ENCODE data around the gene BMP2K. TPM values are rescaled to one million over a fixed set of nuclear protein-coding genes. Genes with fewer than 3 reads are reported as not detected.

Gene BMP2K
- total RNA-seq, 1 donor from 2014 or later = 23.5 TPM

GRCh38 chr4:78753091-78753490 is 23.1 kb upstream of the BMP2K start:
- no peak for DNase-seq (ENCODE audit: low spot score)
- Mint-ChIP-seq H3K27me3 (ENCODE audit: insufficient read depth) (no peaks in the 10 kb centered on the region), H3K4me3 (no peak overlapping the region), H3K4me1 (ENCODE audit: low read depth) (peaks cover 4% of the 10 kb centered on the region), H3K27ac (no peak overlapping the region), H3K9me3 (no peaks in the 10 kb centered on the region), H3K36me3 (ENCODE audit: low read depth) (no peaks in the 10 kb centered on the region)
- intact Hi-C loops (cut with micrococcal nuclease) = no loop called here

- intact Hi-C loops (cut with micrococcal nuclease) = no loop called here
- no peak overlapping the region for H3K27ac Mint-ChIP-seq
- no peaks in the 10 kb centered on the region for H3K4me1 Mint-ChIP-seq (ENCODE audit: low read depth)
- H3K4me3 Mint-ChIP-seq = no peak overlapping the region
- no peaks in the 10 kb centered on the region for H3K9me3 Mint-ChIP-seq
- no peaks in the 10 kb centered on the region for H3K36me3 Mint-ChIP-seq (ENCODE audit: low read depth)
- DNase-seq (ENCODE audit: low spot score) = no peak
- H3K27me3 Mint-ChIP-seq (ENCODE audit: insufficient read depth) = no peaks in the 10 kb centered on the region
Measured at GRCh38 chr4:78754872-78755271, 21.3 kb upstream of the BMP2K start.

GRCh38 chr4:78756137-78756536 is 20.0 kb upstream of the BMP2K start:
- intact Hi-C loops (cut with micrococcal nuclease) = no loop called here
- Mint-ChIP-seq H3K9me3 (no peaks in the 10 kb centered on the region), H3K4me3 (no peak overlapping the region), H3K36me3 (ENCODE audit: low read depth) (no peaks in the 10 kb centered on the region), H3K27ac (no peak overlapping the region), H3K27me3 (ENCODE audit: insufficient read depth) (no peaks in the 10 kb centered on the region), H3K4me1 (ENCODE audit: low read depth) (no peaks in the 10 kb centered on the region)
- no peak for DNase-seq (ENCODE audit: low spot score)

- DNase-seq (ENCODE audit: low spot score) = no peak
- intact Hi-C loops (cut with micrococcal nuclease) = no loop called here
- H3K27me3 Mint-ChIP-seq (ENCODE audit: insufficient read depth) = no peaks in the 10 kb centered on the region
- no peaks in the 10 kb centered on the region for H3K4me1 Mint-ChIP-seq (ENCODE audit: low read depth)
- no peaks in the 10 kb centered on the region for H3K9me3 Mint-ChIP-seq
- H3K27ac Mint-ChIP-seq = no peak overlapping the region
- no peaks in the 10 kb centered on the region for H3K36me3 Mint-ChIP-seq (ENCODE audit: low read depth)
- H3K4me3 Mint-ChIP-seq = no peak overlapping the region
Measured at GRCh38 chr4:78756776-78757175, 19.4 kb upstream of the BMP2K start.

- no peak overlapping the region for H3K27ac Mint-ChIP-seq
- peaks cover 2% of the 10 kb centered on the region for H3K27me3 Mint-ChIP-seq (ENCODE audit: insufficient read depth)
- no peaks in the 10 kb centered on the region for H3K9me3 Mint-ChIP-seq
- no peaks in the 10 kb centered on the region for H3K36me3 Mint-ChIP-seq (ENCODE audit: low read depth)
- H3K4me1 Mint-ChIP-seq (ENCODE audit: low read depth) = no peaks in the 10 kb centered on the region
- DNase-seq (ENCODE audit: low spot score) = no peak
- no peak overlapping the region for H3K4me3 Mint-ChIP-seq
- intact Hi-C loops (cut with micrococcal nuclease) = no loop called here
Measured at GRCh38 chr4:78757574-78757973, 18.6 kb upstream of the BMP2K start.

- Mint-ChIP-seq H3K27me3 (ENCODE audit: insufficient read depth) (peaks cover 2% of the 10 kb centered on the region), H3K36me3 (ENCODE audit: low read depth) (no peaks in the 10 kb centered on the region), H3K9me3 (no peaks in the 10 kb centered on the region), H3K4me1 (ENCODE audit: low read depth) (no peaks in the 10 kb centered on the region), H3K4me3 (no peak overlapping the region), H3K27ac (no peak overlapping the region)
- intact Hi-C loops (cut with micrococcal nuclease) = no loop called here
- DNase-seq (ENCODE audit: low spot score) = no peak
Measured at GRCh38 chr4:78758085-78758484, 18.1 kb upstream of the BMP2K start.

- no peaks in the 10 kb centered on the region for H3K36me3 Mint-ChIP-seq (ENCODE audit: low read depth)
- H3K27me3 Mint-ChIP-seq (ENCODE audit: insufficient read depth) = peaks cover 2% of the 10 kb centered on the region
- peaks cover 4% of the 10 kb centered on the region for H3K4me1 Mint-ChIP-seq (ENCODE audit: low read depth)
- H3K4me3 Mint-ChIP-seq = no peak overlapping the region
- no peak for DNase-seq (ENCODE audit: low spot score)
- intact Hi-C loops (cut with micrococcal nuclease) = no loop called here
- H3K9me3 Mint-ChIP-seq = no peaks in the 10 kb centered on the region
- H3K27ac Mint-ChIP-seq = no peak overlapping the region
Measured at GRCh38 chr4:78762529-78762928, 13.6 kb upstream of the BMP2K start.

- intact Hi-C loops (cut with micrococcal nuclease) = no loop called here
- Mint-ChIP-seq H3K36me3 (ENCODE audit: low read depth) (no peaks in the 10 kb centered on the region), H3K4me3 (no peak overlapping the region), H3K27ac (no peak overlapping the region), H3K9me3 (no peaks in the 10 kb centered on the region), H3K4me1 (ENCODE audit: low read depth) (peaks cover 9% of the 10 kb centered on the region), H3K27me3 (ENCODE audit: insufficient read depth) (peaks cover 2% of the 10 kb centered on the region)
- DNase-seq (ENCODE audit: low spot score) = no peak
Measured at GRCh38 chr4:78763251-78763650, 12.9 kb upstream of the BMP2K start.

- DNase-seq (ENCODE audit: low spot score) = no peak
- peaks cover 9% of the 10 kb centered on the region for H3K4me1 Mint-ChIP-seq (ENCODE audit: low read depth)
- peaks cover 2% of the 10 kb centered on the region for H3K27me3 Mint-ChIP-seq (ENCODE audit: insufficient read depth)
- H3K36me3 Mint-ChIP-seq (ENCODE audit: low read depth) = no peaks in the 10 kb centered on the region
- H3K27ac Mint-ChIP-seq = no peak overlapping the region
- H3K4me3 Mint-ChIP-seq = no peak overlapping the region
- no peaks in the 10 kb centered on the region for H3K9me3 Mint-ChIP-seq
- intact Hi-C loops (cut with micrococcal nuclease) = no loop called here
Measured at GRCh38 chr4:78763763-78764387, 12.3 kb upstream of the BMP2K start.

- H3K27me3 Mint-ChIP-seq (ENCODE audit: insufficient read depth) = peaks cover 2% of the 10 kb centered on the region
- H3K4me1 Mint-ChIP-seq (ENCODE audit: low read depth) = peaks cover 16% of the 10 kb centered on the region
- no peak overlapping the region for H3K4me3 Mint-ChIP-seq
- DNase-seq (ENCODE audit: low spot score) = no peak
- intact Hi-C loops (cut with micrococcal nuclease) = no loop called here
- no peak overlapping the region for H3K27ac Mint-ChIP-seq
- no peaks in the 10 kb centered on the region for H3K36me3 Mint-ChIP-seq (ENCODE audit: low read depth)
- no peaks in the 10 kb centered on the region for H3K9me3 Mint-ChIP-seq
Measured at GRCh38 chr4:78764498-78764961, 11.6 kb upstream of the BMP2K start.

GRCh38 chr4:78765432-78766006 is 10.6 kb upstream of the BMP2K start:
- H3K4me3 Mint-ChIP-seq = no peak overlapping the region
- peaks cover 20% of the 10 kb centered on the region for H3K4me1 Mint-ChIP-seq (ENCODE audit: low read depth)

GRCh38 chr4:78766026-78766425 is 10.1 kb upstream of the BMP2K start:
- intact Hi-C loops (cut with micrococcal nuclease) = no loop called here
- no peak overlapping the region for H3K4me3 Mint-ChIP-seq
- H3K4me1 Mint-ChIP-seq (ENCODE audit: low read depth) = peaks cover 20% of the 10 kb centered on the region
- no peaks in the 10 kb centered on the region for H3K9me3 Mint-ChIP-seq
- H3K27ac Mint-ChIP-seq = no peak overlapping the region
- no peaks in the 10 kb centered on the region for H3K36me3 Mint-ChIP-seq (ENCODE audit: low read depth)
- peaks cover 2% of the 10 kb centered on the region for H3K27me3 Mint-ChIP-seq (ENCODE audit: insufficient read depth)
- DNase-seq (ENCODE audit: low spot score) = no peak

More at GRCh38 chr4:78765432-78766006, 10.6 kb upstream of the BMP2K start:
- DNase-seq (ENCODE audit: low spot score) = no peak
- Mint-ChIP-seq H3K27me3 (ENCODE audit: insufficient read depth) (peaks cover 2% of the 10 kb centered on the region), H3K27ac (no peak overlapping the region), H3K9me3 (no peaks in the 10 kb centered on the region), H3K36me3 (ENCODE audit: low read depth) (no peaks in the 10 kb centered on the region)
- intact Hi-C loops (cut with micrococcal nuclease) = no loop called here

- H3K27me3 Mint-ChIP-seq (ENCODE audit: insufficient read depth) = peaks cover 2% of the 10 kb centered on the region
- no peaks in the 10 kb centered on the region for H3K36me3 Mint-ChIP-seq (ENCODE audit: low read depth)
- H3K4me1 Mint-ChIP-seq (ENCODE audit: low read depth) = peaks cover 20% of the 10 kb centered on the region
- DNase-seq (ENCODE audit: low spot score) = no peak
- H3K4me3 Mint-ChIP-seq = no peak overlapping the region
- no peaks in the 10 kb centered on the region for H3K9me3 Mint-ChIP-seq
- intact Hi-C loops (cut with micrococcal nuclease) = no loop called here
- no peak overlapping the region for H3K27ac Mint-ChIP-seq
Measured at GRCh38 chr4:78766650-78767049, 9.5 kb upstream of the BMP2K start.

- H3K9me3 Mint-ChIP-seq = no peaks in the 10 kb centered on the region
- H3K27ac Mint-ChIP-seq = no peak overlapping the region
- intact Hi-C loops (cut with micrococcal nuclease) = no loop called here
- peaks cover 2% of the 10 kb centered on the region for H3K27me3 Mint-ChIP-seq (ENCODE audit: insufficient read depth)
- peaks cover 20% of the 10 kb centered on the region for H3K4me1 Mint-ChIP-seq (ENCODE audit: low read depth)
- DNase-seq (ENCODE audit: low spot score) = no peak
- H3K4me3 Mint-ChIP-seq = no peak overlapping the region
- H3K36me3 Mint-ChIP-seq (ENCODE audit: low read depth) = no peaks in the 10 kb centered on the region
Measured at GRCh38 chr4:78767350-78767749, 8.8 kb upstream of the BMP2K start.

Data from activated T-helper 1 cell treated with anti-CD3 and anti-CD28 coated beads, Interleukin-12 subunit alpha, Interleukin-12 subunit beta, Interleukin-2, Interleukin-4 antibody, amounts not matched to agents 30 ng/mL and 10 ng/mL and 1 ng/mL, durations not matched to agents 14 hours and 24 hours and 36 hours (primary cell).